ENCODE measurements around the gene SLC18A2. TPM values are rescaled to one million over a fixed set of nuclear protein-coding genes. Genes with fewer than 3 reads are reported as not detected.

Gene SLC18A2
- total RNA-seq, 1 donor from 2014 or later: 0.05 TPM

GRCh38 chr10:117272195-117273076, 31.5 kb downstream of the SLC18A2 start:
- intact Hi-C loops (cut with micrococcal nuclease): no loop called here
- no peak for DNase-seq
- no peak for TF ChIP-seq CTCF (IDR thresholded peaks at IDR 0.05; ENCODE audit: borderline replicate concordance)
- H3K4me3 ChIP-seq: no peak overlapping the region
- no peaks in the 10 kb centered on the region for H3K27me3 ChIP-seq (ENCODE audit: low read depth)
- no peaks in the 10 kb centered on the region for H3K36me3 ChIP-seq
- H3K4me1 ChIP-seq: no peaks in the 10 kb centered on the region
- no peaks in the 10 kb centered on the region for H3K9me3 ChIP-seq (replicated peaks)
- H3K27ac ChIP-seq (replicated peaks): no peak overlapping the region

- H3K9me3 ChIP-seq (replicated peaks): no peaks in the 10 kb centered on the region
- H3K4me3 ChIP-seq: no peak overlapping the region
- H3K4me1 ChIP-seq: no peaks in the 10 kb centered on the region
- no peaks in the 10 kb centered on the region for H3K27me3 ChIP-seq (ENCODE audit: low read depth)
- no peak for DNase-seq
- H3K36me3 ChIP-seq: no peaks in the 10 kb centered on the region
- TF ChIP-seq CTCF (IDR thresholded peaks at IDR 0.05; ENCODE audit: borderline replicate concordance): no peak
- intact Hi-C loops (cut with micrococcal nuclease): no loop called here
- no peak overlapping the region for H3K27ac ChIP-seq (replicated peaks)
Measured at GRCh38 chr10:117273980-117274379, 33.1 kb downstream of the SLC18A2 start.

GRCh38 chr10:117274509-117274908, 33.6 kb downstream of the SLC18A2 start:
- H3K4me3 ChIP-seq: no peak overlapping the region
- H3K27me3 ChIP-seq (ENCODE audit: low read depth): no peaks in the 10 kb centered on the region
- H3K9me3 ChIP-seq (replicated peaks): no peaks in the 10 kb centered on the region
- intact Hi-C loops (cut with micrococcal nuclease): no loop called here
- no peaks in the 10 kb centered on the region for H3K4me1 ChIP-seq
- no peak for DNase-seq
- H3K36me3 ChIP-seq: no peaks in the 10 kb centered on the region
- no peak for TF ChIP-seq CTCF (IDR thresholded peaks at IDR 0.05; ENCODE audit: borderline replicate concordance)
- no peak overlapping the region for H3K27ac ChIP-seq (replicated peaks)

GRCh38 chr10:117275121-117275520, 34.2 kb downstream of the SLC18A2 start:
- H3K27ac ChIP-seq (replicated peaks): no peak overlapping the region
- H3K27me3 ChIP-seq (ENCODE audit: low read depth): no peaks in the 10 kb centered on the region
- no peak overlapping the region for H3K4me3 ChIP-seq

GRCh38 chr10:117277675-117278074, 36.8 kb downstream of the SLC18A2 start:
- H3K9me3 ChIP-seq (replicated peaks): no peaks in the 10 kb centered on the region
- H3K36me3 ChIP-seq: no peaks in the 10 kb centered on the region
- H3K27me3 ChIP-seq (ENCODE audit: low read depth): no peaks in the 10 kb centered on the region
- no peak for TF ChIP-seq CTCF (IDR thresholded peaks at IDR 0.05; ENCODE audit: borderline replicate concordance)
- DNase-seq: no peak
- no peak overlapping the region for H3K27ac ChIP-seq (replicated peaks)
- no peaks in the 10 kb centered on the region for H3K4me1 ChIP-seq
- H3K4me3 ChIP-seq: no peak overlapping the region
- intact Hi-C loops (cut with micrococcal nuclease): no loop called here

More at GRCh38 chr10:117275121-117275520, 34.2 kb downstream of the SLC18A2 start:
- TF ChIP-seq CTCF (IDR thresholded peaks at IDR 0.05; ENCODE audit: borderline replicate concordance): no peak
- Histone ChIP-seq H3K9me3 (replicated peaks) (no peaks in the 10 kb centered on the region), H3K36me3 (no peaks in the 10 kb centered on the region), H3K4me1 (no peaks in the 10 kb centered on the region)
- no peak for DNase-seq
- intact Hi-C loops (cut with micrococcal nuclease): no loop called here

Data from left ventricle myocardium inferior (tissue), 1 donor.